Fibroblast of lung (primary cell): ENCODE measurements around the gene CDC6. TPM values are rescaled to one million over a fixed set of nuclear protein-coding genes. Genes with fewer than 3 reads are reported as not detected.

Experiments used
- DNase-seq, 2 donors: peaks; one replicate each; pipeline versions ENCODE4 v3.0.0 to v3.0.0-alpha.2; 2010; ENCODE audit warnings: low read depth in 2 of 2
- H2AFZ ChIP-seq: 2 replicates; pipeline ENCODE4 v1.5.1; 2012; ENCODE audit warnings: low read length, control low read depth, inconsistent platforms
- H3K27ac ChIP-seq: 2 replicates; pipeline ENCODE4 v1.5.1; 2011; ENCODE audit warnings: low read length, control low read depth; ENCODE audit not compliant: insufficient read depth
- H3K27me3 ChIP-seq: 2 replicates; pipeline ENCODE4 v1.5.1; 2011; ENCODE audit warnings: mild to moderate bottlenecking, low read length; ENCODE audit not compliant: control insufficient read depth, insufficient read depth
- H3K36me3 ChIP-seq: 2 replicates; pipeline ENCODE4 v1.5.1; 2011; ENCODE audit warnings: low read length; ENCODE audit not compliant: control insufficient read depth, insufficient read depth
- H3K4me1 ChIP-seq: 2 replicates; pipeline ENCODE4 v1.5.1; 2011; ENCODE audit warnings: low read length; ENCODE audit not compliant: control insufficient read depth, insufficient read depth; ENCODE audit errors: extremely low read depth
- H3K4me2 ChIP-seq: 2 replicates; pipeline ENCODE4 v1.5.1; 2011; ENCODE audit warnings: low read length, control low read depth; ENCODE audit not compliant: insufficient read depth; ENCODE audit errors: extremely low read depth
- H3K4me3 ChIP-seq, 4 experiments: fragments of 200-600 bp in 1 of 4; sonication (generic) in 1 of 4; replicated peaks in 1 of 4; 2 replicates each; pipeline ENCODE4 v1.5.1; 2011 to 2016; ENCODE audit warnings: low read length in 4 of 4, low read depth in 3 of 4, mild to moderate bottlenecking in 3 of 4, control low read depth in 2 of 4, inconsistent platforms in 1 of 4, mixed read lengths in 1 of 4; ENCODE audit not compliant: insufficient read depth in 1 of 4; ENCODE audit errors: control extremely low read depth in 1 of 4
- H3K79me2 ChIP-seq: 2 replicates; pipeline ENCODE4 v1.5.1; 2012; ENCODE audit warnings: mild to moderate bottlenecking, low read length, inconsistent platforms; ENCODE audit not compliant: control insufficient read depth, insufficient read depth
- H3K9ac ChIP-seq: 2 replicates; pipeline ENCODE4 v1.5.1; 2011; ENCODE audit warnings: mild to moderate bottlenecking, low read length, control low read depth; ENCODE audit not compliant: insufficient read depth
- H3K9me3 ChIP-seq: 2 replicates; pipeline ENCODE4 v1.5.1; 2012; ENCODE audit warnings: low read depth, low read length; ENCODE audit not compliant: control insufficient read depth, insufficient read depth
- H4K20me1 ChIP-seq: 2 replicates; pipeline ENCODE4 v1.5.1; 2011; ENCODE audit warnings: low read length; ENCODE audit not compliant: control insufficient read depth, insufficient read depth; ENCODE audit errors: extremely low read depth
- EZH2 ChIP-seq: IDR thresholded peaks from 2 replicates; pipeline ENCODE4 v1.5.1; 2012; ENCODE audit warnings: low read length, control low read depth, mild to moderate bottlenecking; ENCODE audit errors: missing control alignments
- polyA plus RNA-seq, 2 donors: library from polyadenylated mRNA; depleted of rRNA in 1 of 2; stranded (reverse) in 1 of 2; unstranded in 1 of 2; fragments of >200 nt; gene quantifications; 2 replicates each; pipeline ENCODE4 v1.2.1, GENCODE V29; 2011 to 2012; ENCODE audit warnings: missing spikeins in 1 of 2
- total RNA-seq: library from RNA; depleted of rRNA; stranded (reverse); fragments of >200 nt; gene quantifications from 2 replicates; pipeline ENCODE4 v1.2.1, GENCODE V29; 2014
- TF ChIP-seq, protein P1 (sequence below), 2 donors: IDR thresholded peaks in 1 of 2; conservative IDR thresholded peaks in 1 of 2; 1 replicate in 1 of 2; 2 replicates in 1 of 2; pipeline ENCODE4 v1.5.1; 2011 to 2012; ENCODE audit warnings: low read length in 2 of 2, control low read depth in 1 of 2, inconsistent platforms in 1 of 2, low read depth in 1 of 2, mild to moderate bottlenecking in 1 of 2

CDC6 gene
- total and polyA plus RNA-seq, 2 donors (not counting 1 experiment from before 2014, with no cell fraction given): 4.5 to 16.3 TPM

DNA sequence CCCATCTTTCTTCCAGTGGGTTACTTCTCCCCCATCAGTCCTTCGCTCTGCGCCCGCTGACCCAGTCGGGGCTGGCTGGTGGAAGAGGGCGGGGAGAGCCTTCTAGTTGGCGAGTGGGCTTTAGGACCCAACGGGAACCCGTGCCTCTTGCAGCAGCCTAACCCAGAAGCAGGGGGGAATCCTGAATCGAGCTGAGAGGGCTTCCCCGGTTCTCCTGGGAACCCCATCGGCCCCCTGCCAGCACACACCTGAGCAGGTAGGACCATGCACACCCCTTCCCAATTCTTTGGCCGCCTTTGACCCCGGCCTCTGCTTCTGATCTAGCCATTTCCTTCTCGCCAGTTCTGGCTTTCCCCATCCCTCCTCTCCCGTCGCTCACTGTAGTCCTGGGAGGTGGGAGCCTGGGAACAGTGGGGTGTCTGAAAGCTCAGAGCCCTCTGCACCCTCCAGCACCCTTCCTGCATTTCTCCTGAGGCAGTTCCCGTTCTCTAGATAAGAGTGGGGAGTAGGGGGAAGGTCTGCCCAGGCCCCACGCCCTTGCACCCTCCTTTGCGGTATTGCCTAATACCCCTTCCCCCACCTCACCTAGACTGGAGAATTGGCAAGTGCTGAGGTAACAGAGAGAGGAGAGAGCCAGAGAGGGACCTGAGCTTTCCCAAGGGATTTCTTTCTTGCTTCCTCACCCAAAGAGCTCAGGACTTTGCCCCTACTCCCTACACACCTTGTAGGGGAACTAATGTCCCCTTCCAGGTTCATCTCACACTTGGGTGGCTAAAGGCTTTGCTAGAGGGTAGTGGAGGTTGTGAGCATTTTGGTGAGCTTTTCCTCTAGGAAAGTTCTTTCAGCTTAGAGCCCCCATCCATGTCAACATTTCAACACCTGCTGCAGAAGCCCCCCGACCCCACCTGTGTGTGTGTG, 21.6 kb downstream of the CDC6 start, which contains the start of gene RARA:
Gene RARA (plus strand): TSS at position 150 of the 918 bp plus-strand sequence. CDS start 22,039 bp downstream, outside the sequence.
- Histone ChIP-seq H2AFZ (no peak within 1 kb of the TSS), H3K4me3 (peak within 1 kb of the TSS in 2 of 4 experiments; percentile 44 to 48), H3K36me3 (no peaks in the 10 kb centered on the region), H3K79me2 (no peaks in the 10 kb centered on the region), H3K9me3 (no peaks in the 10 kb centered on the region), H3K4me1 (peaks cover 62% of the 10 kb centered on the region), H3K4me2 (peak within 1 kb of the TSS; percentile 54), H3K27ac (peak within 1 kb of the TSS; percentile 64), H3K27me3 (no peaks in the 10 kb centered on the region), H4K20me1 (no peaks in the 10 kb centered on the region), H3K9ac (no peak within 1 kb of the TSS)
- peak; percentile 48 to 49 for DNase-seq
- TF ChIP-seq, protein P1, sequence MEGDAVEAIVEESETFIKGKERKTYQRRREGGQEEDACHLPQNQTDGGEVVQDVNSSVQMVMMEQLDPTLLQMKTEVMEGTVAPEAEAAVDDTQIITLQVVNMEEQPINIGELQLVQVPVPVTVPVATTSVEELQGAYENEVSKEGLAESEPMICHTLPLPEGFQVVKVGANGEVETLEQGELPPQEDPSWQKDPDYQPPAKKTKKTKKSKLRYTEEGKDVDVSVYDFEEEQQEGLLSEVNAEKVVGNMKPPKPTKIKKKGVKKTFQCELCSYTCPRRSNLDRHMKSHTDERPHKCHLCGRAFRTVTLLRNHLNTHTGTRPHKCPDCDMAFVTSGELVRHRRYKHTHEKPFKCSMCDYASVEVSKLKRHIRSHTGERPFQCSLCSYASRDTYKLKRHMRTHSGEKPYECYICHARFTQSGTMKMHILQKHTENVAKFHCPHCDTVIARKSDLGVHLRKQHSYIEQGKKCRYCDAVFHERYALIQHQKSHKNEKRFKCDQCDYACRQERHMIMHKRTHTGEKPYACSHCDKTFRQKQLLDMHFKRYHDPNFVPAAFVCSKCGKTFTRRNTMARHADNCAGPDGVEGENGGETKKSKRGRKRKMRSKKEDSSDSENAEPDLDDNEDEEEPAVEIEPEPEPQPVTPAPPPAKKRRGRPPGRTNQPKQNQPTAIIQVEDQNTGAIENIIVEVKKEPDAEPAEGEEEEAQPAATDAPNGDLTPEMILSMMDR (conservative IDR thresholded peaks at IDR 0.05 in 1 of 2, IDR thresholded peaks at IDR 0.05 in 1 of 2; ENCODE audit: low read depth in 1 of 2, low read length in 2 of 2): no peak
- no peak for TF ChIP-seq EZH2

DNA sequence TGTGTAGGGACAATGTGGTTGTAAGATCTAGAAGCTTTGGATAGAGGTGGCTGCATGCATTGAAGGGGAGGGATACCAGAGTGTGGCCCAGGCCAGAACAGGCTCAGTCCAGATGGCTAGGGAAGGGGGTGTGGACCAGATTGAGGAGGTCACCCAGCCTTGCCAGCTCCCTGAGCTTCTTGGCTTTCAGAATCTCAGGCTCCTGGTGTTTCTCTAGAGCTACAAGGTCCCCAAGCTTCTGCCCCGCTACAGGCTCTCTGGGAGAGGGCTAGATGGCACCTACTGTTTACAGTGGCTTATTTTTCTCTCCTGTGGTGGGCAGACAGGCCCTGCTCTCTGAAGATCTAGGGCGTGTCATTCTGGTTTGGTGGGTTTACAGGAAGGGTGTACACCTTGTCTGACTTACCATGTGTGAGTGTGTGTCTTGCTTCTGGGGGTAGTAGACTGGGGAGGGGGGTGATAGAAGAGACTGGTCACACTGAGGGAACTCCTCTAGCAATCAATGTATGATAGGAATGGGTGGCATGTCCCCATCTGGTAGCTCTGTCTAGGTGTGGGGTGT, 22.4 kb downstream of the CDC6 start:
- DNase-seq: no peak
- no peaks in the 10 kb centered on the region for H3K36me3 ChIP-seq
- H3K27me3 ChIP-seq: no peaks in the 10 kb centered on the region
- TF ChIP-seq EZH2: no peak
- no peaks in the 10 kb centered on the region for H3K79me2 ChIP-seq
- no peak overlapping the region for H3K4me2 ChIP-seq
- no peak overlapping the region for H3K27ac ChIP-seq
- H4K20me1 ChIP-seq: no peaks in the 10 kb centered on the region
- no peak overlapping the region for H3K4me3 ChIP-seq
- H3K4me1 ChIP-seq: peaks cover 63% of the 10 kb centered on the region
- H2AFZ ChIP-seq: no peak overlapping the region
- H3K9ac ChIP-seq: no peak overlapping the region
- H3K9me3 ChIP-seq: no peaks in the 10 kb centered on the region

DNA sequence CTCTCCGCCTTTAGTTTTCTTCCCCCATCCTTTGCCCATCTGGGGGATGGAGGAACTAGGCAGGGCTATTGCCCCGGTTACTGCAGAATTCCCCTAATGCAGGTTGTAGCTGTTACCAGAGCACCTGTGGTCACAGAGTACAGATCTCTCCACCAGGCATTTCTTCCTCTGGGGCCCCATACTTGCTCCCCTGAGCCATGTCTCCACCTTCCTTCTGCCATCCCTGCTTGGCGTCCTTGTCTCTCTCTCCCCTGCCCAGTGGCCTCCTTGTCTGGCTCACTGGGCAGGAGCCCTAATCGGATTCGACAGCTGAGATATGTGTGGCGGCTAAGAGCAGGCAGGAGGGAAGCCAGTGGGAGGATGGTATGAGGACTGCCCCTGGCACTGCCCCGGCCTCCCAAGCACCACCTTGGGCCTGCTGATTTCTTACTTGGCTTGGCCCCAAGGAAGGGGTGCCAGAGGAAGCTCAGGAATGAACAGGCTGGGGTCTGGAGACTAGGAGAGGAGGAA, 23.3 kb downstream of the CDC6 start:
- Histone ChIP-seq H3K4me3 (no peak overlapping the region), H4K20me1 (no peaks in the 10 kb centered on the region), H3K27ac (no peak overlapping the region), H3K9me3 (no peaks in the 10 kb centered on the region), H2AFZ (no peak overlapping the region), H3K9ac (no peak overlapping the region), H3K4me2 (no peak overlapping the region), H3K27me3 (no peaks in the 10 kb centered on the region), H3K4me1 (peaks cover 64% of the 10 kb centered on the region), H3K79me2 (no peaks in the 10 kb centered on the region), H3K36me3 (no peaks in the 10 kb centered on the region)
- DNase-seq: no peak
- TF ChIP-seq, protein P1 (conservative IDR thresholded peaks at IDR 0.05 in 1 of 2, IDR thresholded peaks at IDR 0.05 in 1 of 2; ENCODE audit: low read depth in 1 of 2, low read length in 2 of 2): no peak
- TF ChIP-seq EZH2: no peak
